GM21367 (cell line): ENCODE data around the gene HECW1.
A peak's percentile ranks its signal among the peaks of the same experiment; 100 is the strongest.

Source experiments
- ATAC-seq: cut with Tn5 transposase; IDR thresholded peaks from one replicate; pipeline ENCODE4 v1.9.1; 2021; ENCODE audit not compliant: unreplicated experiment

Gene HECW1

DNA sequence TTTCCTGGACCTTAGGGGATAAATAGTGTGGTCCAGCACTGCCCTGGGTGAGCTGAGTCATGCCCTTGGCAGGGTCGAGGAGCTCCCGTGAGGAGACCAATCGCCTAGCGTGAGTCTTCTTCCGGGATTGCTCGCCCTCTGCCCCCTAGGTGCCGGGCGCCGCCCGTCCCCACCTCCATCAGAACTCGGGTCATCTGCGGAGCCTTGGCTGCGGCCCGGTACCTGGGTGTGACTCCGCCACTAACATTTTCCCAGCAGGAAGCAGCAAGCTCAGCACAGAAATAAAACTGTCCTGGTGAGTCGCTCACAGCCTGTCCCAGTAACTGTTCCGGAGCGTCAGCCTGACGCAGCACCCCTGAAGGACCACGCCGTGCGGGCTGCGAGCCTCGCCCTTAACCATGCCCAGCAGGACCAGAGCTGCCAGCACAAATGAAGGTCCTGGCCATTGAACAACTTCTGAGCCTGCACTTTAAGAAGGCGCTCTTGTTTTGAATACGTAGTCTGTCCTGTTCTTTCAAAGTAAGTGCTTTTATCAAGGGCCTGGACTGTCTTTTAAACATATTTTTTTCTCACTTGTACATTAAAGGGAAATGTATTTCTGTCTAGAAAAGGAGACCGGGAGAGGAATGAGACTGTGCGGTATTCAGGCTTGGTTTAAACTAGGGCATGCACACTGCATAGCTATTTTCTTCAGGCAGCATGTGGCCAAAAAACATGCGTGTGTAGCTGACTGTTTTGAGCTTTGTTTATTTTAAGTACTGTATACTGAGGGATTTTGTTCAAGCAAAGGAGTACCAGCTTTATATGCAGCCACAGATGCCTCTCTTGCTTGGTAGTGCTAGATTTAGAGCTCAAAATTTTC, 136.7 kb downstream of the HECW1 start:
- ATAC-seq: no peak

DNA sequence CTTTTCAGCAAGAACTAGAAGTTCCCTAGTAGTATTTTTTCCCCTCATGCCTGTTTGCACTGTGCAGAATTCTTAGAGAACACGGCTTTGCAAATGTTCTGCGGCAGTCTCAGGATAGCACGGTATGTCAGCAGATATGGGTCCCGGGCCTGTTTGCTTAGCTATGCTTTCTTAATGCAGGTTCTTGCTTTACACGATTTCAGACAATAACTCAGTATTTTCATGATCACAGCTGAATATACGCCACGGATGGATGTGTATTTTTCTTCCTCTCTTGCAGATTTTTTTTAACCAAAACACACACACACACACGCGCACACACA, 137.3 kb downstream of the HECW1 start:
- no peak for ATAC-seq

- ATAC-seq: peak; percentile 77
These were observed 148.8 kb downstream of the HECW1 start for GRCh38 chr7:43260980-43261878.

DNA sequence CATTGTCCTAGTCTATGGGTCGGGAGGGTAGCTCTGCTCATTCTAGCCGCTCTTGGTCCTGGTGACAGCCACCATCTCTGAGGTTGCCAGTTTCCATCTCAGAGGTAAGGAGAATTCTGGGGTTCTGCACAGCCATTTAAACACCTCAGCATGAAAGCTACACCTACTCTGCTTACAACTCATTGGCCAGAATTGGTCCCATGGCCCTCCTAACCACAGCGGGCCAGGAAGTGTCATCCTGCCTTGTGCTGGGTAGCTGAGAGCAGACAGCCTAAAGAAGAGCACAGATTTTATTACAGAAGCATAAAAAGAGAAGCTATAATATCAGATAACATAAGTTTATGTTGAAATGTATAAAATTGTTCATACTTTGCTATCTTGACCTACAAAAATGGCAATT, 152.7 kb downstream of the HECW1 start:
- no peak for ATAC-seq

GRCh38 chr7:43273939-43274719, 161.7 kb downstream of the HECW1 start:
- no peak for ATAC-seq

- no peak for ATAC-seq
These were observed 162.3 kb downstream of the HECW1 start for GRCh38 chr7:43274752-43275151.

DNA sequence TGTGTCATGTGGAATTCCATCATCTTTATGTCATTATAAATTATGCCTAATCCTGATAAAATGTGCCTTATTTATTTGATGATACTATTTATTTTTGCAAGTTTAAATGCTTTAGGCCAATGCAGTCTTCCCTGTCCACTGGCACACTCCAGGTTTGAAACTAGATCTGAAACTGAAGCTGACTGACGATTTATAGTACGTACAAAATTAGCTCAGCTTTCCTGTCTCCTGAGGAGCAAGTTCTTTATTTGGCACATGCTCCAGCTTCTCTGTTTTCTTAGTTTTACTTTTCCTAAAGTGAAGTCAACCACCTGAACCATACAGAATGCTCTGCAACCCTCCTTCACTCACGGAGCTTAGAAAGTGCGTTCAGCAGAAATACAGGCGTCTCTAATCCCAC, 164.1 kb downstream of the HECW1 start:
- no peak for ATAC-seq

DNA sequence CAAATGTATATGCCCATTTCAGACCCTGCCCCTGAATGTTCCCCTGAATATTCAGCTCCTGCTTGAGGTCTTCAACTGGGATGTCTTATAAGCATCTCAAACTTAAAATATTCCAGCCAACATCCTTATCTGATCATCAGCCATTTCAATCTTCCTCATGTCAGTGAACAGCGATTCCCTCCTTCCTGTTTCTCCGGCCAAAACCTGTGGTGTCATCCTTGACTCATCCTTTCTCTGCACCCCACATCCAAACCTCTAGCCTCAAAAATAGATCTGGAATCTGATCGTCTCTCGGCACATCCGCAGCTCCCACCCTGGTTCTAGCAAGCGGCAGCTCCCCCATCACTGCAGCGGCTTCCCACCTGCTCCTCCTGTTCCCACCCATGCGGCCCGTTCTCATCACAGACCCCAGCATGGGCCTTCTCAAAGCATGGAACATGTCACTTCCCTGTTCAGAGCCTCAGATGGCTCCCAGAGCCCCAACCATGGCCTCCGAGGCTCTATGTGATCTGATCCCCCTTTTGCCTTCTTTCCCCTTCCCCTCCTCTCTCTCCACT, 165.7 kb downstream of the HECW1 start:
- no peak for ATAC-seq

GRCh38 chr7:43281268-43281667, 168.8 kb downstream of the HECW1 start:
- no peak for ATAC-seq

DNA sequence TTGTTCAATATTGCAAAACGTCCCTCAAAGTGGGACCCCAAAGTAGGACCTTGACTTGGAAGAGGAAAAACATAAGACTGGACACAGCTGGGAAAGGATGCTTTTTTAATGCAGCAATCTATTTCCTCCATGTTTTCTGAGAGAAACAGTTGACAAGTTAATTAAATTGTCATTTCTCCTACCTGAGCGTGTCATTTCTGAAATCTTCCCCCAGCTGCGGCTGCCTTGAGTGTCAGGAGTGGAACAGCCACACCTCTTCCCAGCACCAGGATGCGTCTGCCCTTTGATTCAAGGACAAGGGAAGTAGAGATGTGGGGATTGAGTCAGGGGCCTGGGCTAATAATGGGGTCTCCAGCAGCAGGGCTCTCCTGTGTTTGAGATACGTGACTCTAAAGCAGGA, 171.3 kb downstream of the HECW1 start:
- no peak for ATAC-seq

GRCh38 chr7:43289826-43290225, 177.4 kb downstream of the HECW1 start:
- ATAC-seq: no peak

GRCh38 chr7:43290978-43291377, 178.5 kb downstream of the HECW1 start:
- ATAC-seq: no peak

- no peak for ATAC-seq
These were observed 179.3 kb downstream of the HECW1 start for GRCh38 chr7:43291789-43292188.

- no peak for ATAC-seq
These were observed 179.9 kb downstream of the HECW1 start for GRCh38 chr7:43292384-43292783.

DNA sequence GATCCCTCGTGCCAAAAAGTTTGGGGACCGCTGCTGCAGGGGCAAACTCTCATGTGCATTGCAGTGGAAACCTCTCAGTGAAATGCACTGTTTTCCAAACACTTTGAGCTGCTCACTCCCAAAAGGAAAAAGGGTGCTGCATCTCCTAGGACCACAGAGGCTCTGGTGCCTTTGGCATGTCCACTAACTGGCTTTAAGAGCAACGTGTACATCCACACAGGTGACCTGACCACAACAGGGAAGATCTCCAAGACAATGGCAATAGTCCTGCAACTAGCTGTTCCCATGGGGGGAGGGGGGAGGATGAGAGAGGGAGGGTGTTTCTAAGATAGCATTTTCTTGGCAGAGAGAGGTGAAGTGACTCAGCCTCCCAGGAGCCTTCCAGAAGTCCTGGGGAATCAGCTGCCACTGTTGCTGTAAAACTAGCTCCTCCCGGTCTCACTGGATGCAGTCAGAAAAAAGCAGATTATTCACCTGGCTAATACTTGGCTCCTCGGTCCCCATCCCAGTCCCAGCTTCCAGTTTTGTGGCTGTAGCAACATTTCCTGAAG, 181.7 kb downstream of the HECW1 start:
- no peak for ATAC-seq

- no peak for ATAC-seq
These were observed 183.0 kb downstream of the HECW1 start for GRCh38 chr7:43295429-43295828.

DNA sequence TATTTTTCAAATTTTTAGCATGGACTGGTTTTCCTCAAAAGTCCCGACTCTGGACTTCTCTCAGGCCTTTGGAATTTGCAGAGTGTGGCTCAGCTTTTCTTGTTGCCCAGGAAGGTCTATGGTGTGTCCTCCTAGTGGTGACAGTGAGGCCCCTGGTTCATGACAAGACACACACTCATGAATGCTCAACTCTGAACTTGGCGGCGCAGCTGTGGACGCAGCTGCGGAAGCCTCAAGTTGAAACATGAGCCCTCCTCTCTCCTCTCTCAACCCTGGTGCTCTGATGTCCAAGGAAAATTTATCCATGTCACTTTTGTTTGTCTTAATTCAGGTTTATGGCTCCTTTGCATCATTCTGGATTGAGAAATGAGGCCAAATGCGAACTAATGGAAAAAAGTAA, 183.9 kb downstream of the HECW1 start:
- no peak for ATAC-seq

DNA sequence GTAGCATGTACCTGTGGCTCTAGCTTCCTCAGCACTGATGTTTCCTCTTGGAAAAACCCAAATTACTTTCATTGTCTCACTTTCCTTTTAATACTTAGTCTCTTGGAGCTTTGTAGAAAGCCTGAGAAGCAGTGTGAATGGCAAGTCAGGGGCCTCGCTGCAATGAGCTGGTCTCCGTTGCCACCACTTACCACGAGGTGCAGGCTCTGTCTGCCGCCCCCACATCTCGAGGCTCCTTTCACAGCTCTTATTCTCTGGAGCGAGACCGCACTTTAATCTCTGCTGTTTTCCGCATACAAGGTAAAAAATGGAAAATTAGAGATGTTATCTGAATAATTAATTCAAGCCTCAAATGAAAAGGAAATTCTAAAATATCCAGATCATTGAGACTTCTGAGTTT, 186.2 kb downstream of the HECW1 start:
- ATAC-seq: no peak

DNA sequence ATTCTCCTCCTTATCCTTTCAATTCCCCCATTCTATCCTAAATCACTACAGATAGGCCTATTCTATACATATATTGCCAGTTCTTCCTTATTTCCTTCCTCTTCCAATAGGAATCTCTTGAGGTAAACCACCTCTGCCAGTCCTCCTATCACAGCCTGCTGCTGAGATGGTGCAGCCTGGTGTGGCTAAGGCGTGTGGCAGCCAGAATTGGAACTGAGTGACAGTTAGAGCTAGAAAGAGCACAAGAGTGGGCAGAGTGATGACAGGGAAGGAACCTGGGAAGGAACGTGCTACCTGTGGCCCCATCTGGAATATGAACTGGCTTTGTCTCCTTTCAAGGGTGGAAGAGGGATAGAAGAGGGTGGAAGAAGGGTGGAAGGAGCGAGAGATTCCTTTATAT, 187.7 kb downstream of the HECW1 start:
- no peak for ATAC-seq

GRCh38 chr7:43302211-43302711, 189.8 kb downstream of the HECW1 start:
- no peak for ATAC-seq
